Measurements from ENCODE around the gene CD44. TPM values are rescaled to one million over a fixed set of nuclear protein-coding genes. Genes with fewer than 3 reads are reported as not detected.
"Not testable (repeated sequence)": the region's sequence is repeated elsewhere in the genome, so short reads cannot be mapped to it uniquely, and the experiment has no call there.

CD44 gene
- total RNA-seq, 6 experiments from 2014 or later: 12.2 to 64.1 (median 22.9) TPM

GRCh38 chr11:35105319-35106079, 33.5 kb upstream of the CD44 start:
- no peaks in the 10 kb centered on the region for H3K36me3 ChIP-seq
- H3K9me3 ChIP-seq: no peaks in the 10 kb centered on the region
- intact Hi-C loops (cut with DNase I): no loop called here
- H3K4me1 ChIP-seq: peaks cover 0 to 18% (median 0%) of the 10 kb centered on the region in 4 donors
- H3K27ac ChIP-seq: no peak overlapping the region
- DNase-seq (no peak), ATAC-seq (no peak)
- TF ChIP-seq POLR2A (IDR thresholded peaks at IDR 0.05) (no peak), CTCF (IDR thresholded peaks at IDR 0.05) (no peak)
- H3K4me3 ChIP-seq: no peak overlapping the region
- H3K27me3 ChIP-seq: no peaks in the 10 kb centered on the region

GRCh38 chr11:35106595-35106994, 32.4 kb upstream of the CD44 start:
- no peak for TF ChIP-seq POLR2A (IDR thresholded peaks at IDR 0.05)
- TF ChIP-seq CTCF (IDR thresholded peaks at IDR 0.05): no peak
- peak in 2 of 4 donors; percentile 36 to 39 for ATAC-seq
- Histone ChIP-seq H3K27me3 (no peaks in the 10 kb centered on the region), H3K4me3 (no peak overlapping the region), H3K9me3 (no peaks in the 10 kb centered on the region), H3K36me3 (no peaks in the 10 kb centered on the region), H3K4me1 (peaks cover 0 to 11% (median 0%) of the 10 kb centered on the region in 4 donors), H3K27ac (no peak overlapping the region)
- intact Hi-C loops (cut with DNase I): no loop called here
- WGBS (ENCODE audit: insufficient coverage, low coverage, low lambda C conversion rate, missing lambda C conversion rate): 34% methylated on average over 2 of the region's 2 CpGs
- DNase-seq: no peak

DNA sequence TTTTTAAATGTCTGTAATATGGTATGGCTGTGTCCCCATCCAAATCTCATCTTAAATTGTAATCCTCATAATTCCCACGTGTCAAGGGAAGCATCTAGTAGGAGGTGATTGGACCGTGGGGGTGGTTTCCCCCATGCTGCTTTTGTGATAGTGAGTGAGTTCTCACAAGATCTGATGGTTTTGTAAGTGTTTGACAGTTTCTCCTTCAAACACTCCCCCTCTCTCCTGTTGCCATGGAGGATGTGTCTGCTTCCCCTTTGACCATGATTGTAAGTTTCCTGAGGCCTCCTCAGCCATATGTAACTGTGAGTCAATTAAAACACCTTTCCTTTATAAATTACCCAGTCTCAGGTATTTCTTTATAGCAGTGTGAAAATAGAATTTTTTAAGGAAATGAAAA, 31.1 kb upstream of the CD44 start:
- H3K4me1 ChIP-seq: no peaks in the 10 kb centered on the region
- WGBS (ENCODE audit: insufficient coverage, low coverage, low lambda C conversion rate, missing lambda C conversion rate): 48% methylated on average over 2 of the region's 2 CpGs
- ATAC-seq (no peak), DNase-seq (no peak)
- no peaks in the 10 kb centered on the region for H3K36me3 ChIP-seq
- no peaks in the 10 kb centered on the region for H3K27me3 ChIP-seq
- TF ChIP-seq CTCF (IDR thresholded peaks at IDR 0.05): no peak
- no peak for TF ChIP-seq POLR2A (IDR thresholded peaks at IDR 0.05)
- intact Hi-C loops (cut with DNase I): no loop called here
- no peak overlapping the region for H3K27ac ChIP-seq
- no peak overlapping the region for H3K4me3 ChIP-seq
- H3K9me3 ChIP-seq: no peaks in the 10 kb centered on the region

DNA sequence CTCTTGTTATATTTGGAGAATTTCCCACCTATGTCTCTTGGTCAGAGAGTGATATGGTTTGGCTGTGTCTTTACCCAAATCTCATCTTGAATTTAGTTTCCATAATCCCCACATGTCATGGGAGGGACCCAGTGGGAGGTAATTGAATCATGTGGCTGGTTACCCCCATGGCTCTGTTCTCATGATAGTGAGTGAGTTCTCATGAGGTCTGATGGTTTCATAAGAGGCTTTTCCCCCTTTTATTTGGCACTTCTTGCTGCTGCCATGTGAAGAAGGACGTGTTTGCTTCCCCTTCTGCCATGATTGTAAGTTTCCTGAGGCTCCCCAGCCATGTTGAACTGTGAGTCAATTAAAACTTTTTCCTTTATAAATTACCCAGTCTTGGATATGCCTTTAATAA, 30.6 kb upstream of the CD44 start:
- ATAC-seq; H3K27me3 ChIP-seq; H3K4me3 ChIP-seq; H3K4me1 ChIP-seq; H3K36me3 ChIP-seq; H3K27ac ChIP-seq; intact Hi-C loops (cut with DNase I); H3K9me3 ChIP-seq; DNase-seq: not testable (repeated sequence)
- 50% methylated on average over 1 of the region's 1 CpG for WGBS (ENCODE audit: insufficient coverage, low coverage, low lambda C conversion rate, missing lambda C conversion rate)

GRCh38 chr11:35109041-35109440, 29.9 kb upstream of the CD44 start:
- no peak overlapping the region for H3K27ac ChIP-seq
- TF ChIP-seq CTCF (IDR thresholded peaks at IDR 0.05) (no peak), POLR2A (IDR thresholded peaks at IDR 0.05) (no peak)
- H3K27me3 ChIP-seq: no peaks in the 10 kb centered on the region
- H3K9me3 ChIP-seq: no peaks in the 10 kb centered on the region
- H3K4me1 ChIP-seq: no peaks in the 10 kb centered on the region
- ATAC-seq (no peak), DNase-seq (no peak)
- no peaks in the 10 kb centered on the region for H3K36me3 ChIP-seq
- intact Hi-C loops (cut with DNase I): no loop called here
- H3K4me3 ChIP-seq: no peak overlapping the region

Data from right lobe of liver (tissue), 6 donors.